ENCODE measurements around the gene CTSO. TPM values are rescaled to one million over a fixed set of nuclear protein-coding genes. Genes with fewer than 3 reads are reported as not detected.

Gene CTSO
- total RNA-seq, 1 experiment from 2014 or later: 0.57 TPM

DNA sequence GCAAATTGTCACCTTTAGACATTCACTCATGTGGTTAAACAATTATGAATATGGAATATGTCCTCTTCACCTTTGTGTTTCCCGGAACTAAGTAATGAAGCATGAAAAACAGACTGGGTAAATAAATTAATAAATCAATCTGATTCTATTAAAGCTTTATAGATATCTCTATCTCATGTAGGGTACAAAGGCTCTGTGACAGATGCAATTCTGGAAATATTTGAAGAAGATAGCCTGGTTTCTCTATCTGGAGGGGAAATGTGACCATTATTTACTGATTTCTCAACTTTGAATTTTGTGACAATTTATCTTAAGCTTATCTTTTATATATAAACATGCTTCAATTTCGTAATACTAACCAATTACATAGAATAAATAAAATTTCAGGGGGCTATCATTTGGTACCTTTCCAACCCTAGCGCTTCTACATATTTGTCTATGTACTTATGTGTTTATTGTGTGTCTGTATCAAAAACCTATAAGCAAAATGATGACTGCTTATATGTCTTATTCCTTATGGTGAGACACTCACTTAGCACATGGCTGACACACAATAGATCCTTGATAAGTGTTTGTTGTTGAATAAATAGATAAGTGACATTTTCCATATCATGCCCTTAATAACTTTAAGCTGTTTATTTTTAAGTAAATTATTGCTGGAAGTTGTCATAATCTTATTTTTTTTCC lies 9.9 kb downstream of the CTSO start (continued):
- TF ChIP-seq, protein P1, sequence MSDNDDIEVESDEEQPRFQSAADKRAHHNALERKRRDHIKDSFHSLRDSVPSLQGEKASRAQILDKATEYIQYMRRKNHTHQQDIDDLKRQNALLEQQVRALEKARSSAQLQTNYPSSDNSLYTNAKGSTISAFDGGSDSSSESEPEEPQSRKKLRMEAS (IDR thresholded peaks at IDR 0.05): no peak
- TF ChIP-seq, protein P2, sequence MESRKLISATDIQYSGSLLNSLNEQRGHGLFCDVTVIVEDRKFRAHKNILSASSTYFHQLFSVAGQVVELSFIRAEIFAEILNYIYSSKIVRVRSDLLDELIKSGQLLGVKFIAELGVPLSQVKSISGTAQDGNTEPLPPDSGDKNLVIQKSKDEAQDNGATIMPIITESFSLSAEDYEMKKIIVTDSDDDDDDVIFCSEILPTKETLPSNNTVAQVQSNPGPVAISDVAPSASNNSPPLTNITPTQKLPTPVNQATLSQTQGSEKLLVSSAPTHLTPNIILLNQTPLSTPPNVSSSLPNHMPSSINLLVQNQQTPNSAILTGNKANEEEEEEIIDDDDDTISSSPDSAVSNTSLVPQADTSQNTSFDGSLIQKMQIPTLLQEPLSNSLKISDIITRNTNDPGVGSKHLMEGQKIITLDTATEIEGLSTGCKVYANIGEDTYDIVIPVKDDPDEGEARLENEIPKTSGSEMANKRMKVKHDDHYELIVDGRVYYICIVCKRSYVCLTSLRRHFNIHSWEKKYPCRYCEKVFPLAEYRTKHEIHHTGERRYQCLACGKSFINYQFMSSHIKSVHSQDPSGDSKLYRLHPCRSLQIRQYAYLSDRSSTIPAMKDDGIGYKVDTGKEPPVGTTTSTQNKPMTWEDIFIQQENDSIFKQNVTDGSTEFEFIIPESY (IDR thresholded peaks at IDR 0.05; ENCODE audit: extremely low read depth, insufficient replicate concordance, low read length): no peak
- TF ChIP-seq SP1 (IDR thresholded peaks at IDR 0.05; ENCODE audit: low read depth): no peak
- no peak for TF ChIP-seq POLR2A (IDR thresholded peaks at IDR 0.05; ENCODE audit: borderline replicate concordance, extremely low read depth, insufficient read depth, insufficient read length)

- ChIA-PET CTCF (no interaction called here), RAD21 (ENCODE audit: low non-redundant PET in 1 of 2, low total read pairs in 2 of 2, uncharacterized antibody in 2 of 2, unreplicated experiment in 2 of 2) (no interaction called here), POLR2A (no interaction called here)
- Histone ChIP-seq H3K4me2 (ENCODE audit: low read length) (no peak overlapping the region), H3K9me3 (ENCODE audit: control insufficient read depth in 1 of 2, insufficient read depth in 1 of 2, low read depth in 1 of 2, low read length in 2 of 2) (no peaks in the 10 kb centered on the region), H2AFZ (ENCODE audit: low read depth, low read length, poor library complexity, severe bottlenecking) (no peak overlapping the region), H3K9ac (ENCODE audit: low read length) (no peak overlapping the region), H3K27ac (ENCODE audit: low read depth, low read length) (no peak overlapping the region), H4K20me1 (ENCODE audit: insufficient read depth) (no peaks in the 10 kb centered on the region), H3K79me2 (ENCODE audit: insufficient read depth, low read length) (no peaks in the 10 kb centered on the region), H3K36me3 (ENCODE audit: control insufficient read depth in 1 of 2, insufficient read depth in 2 of 2, low read length in 2 of 2) (no peaks in the 10 kb centered on the region), H3K9me2 (ENCODE audit: insufficient read depth) (no peaks in the 10 kb centered on the region), H3K4me3 (replicated peaks in 1 of 2; ENCODE audit: low read depth in 1 of 2, low read length in 2 of 2) (no peak overlapping the region), H3K27me3 (ENCODE audit: insufficient read depth, low read length) (no peaks in the 10 kb centered on the region), H3K4me1 (ENCODE audit: control insufficient read depth in 1 of 2, insufficient read depth in 2 of 2, low read length in 2 of 2) (no peaks in the 10 kb centered on the region)
- TF ChIP-seq, protein P2 (IDR thresholded peaks at IDR 0.05; ENCODE audit: extremely low read depth, insufficient replicate concordance, low read length): no peak
- TF ChIP-seq, protein P3, sequence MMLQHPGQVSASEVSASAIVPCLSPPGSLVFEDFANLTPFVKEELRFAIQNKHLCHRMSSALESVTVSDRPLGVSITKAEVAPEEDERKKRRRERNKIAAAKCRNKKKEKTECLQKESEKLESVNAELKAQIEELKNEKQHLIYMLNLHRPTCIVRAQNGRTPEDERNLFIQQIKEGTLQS (IDR thresholded peaks at IDR 0.05): no peak
- no TSS peak for BruUV-seq (replicated peaks)
- ATAC-seq (no peak), DNase-seq (ENCODE audit: low read depth, low spot score) (no peak)
- intact Hi-C loops (cut with micrococcal nuclease): no loop called here
Measured at GRCh38 chr4:155941820-155942219, 11.8 kb downstream of the CTSO start.

All from HCT116 (cell line).